Right lobe of liver (tissue), 6 donors: ENCODE measurements around the gene HID1. TPM values are rescaled to one million over a fixed set of nuclear protein-coding genes. Genes with fewer than 3 reads are reported as not detected.

Source experiments
- ATAC-seq, 4 donors: fragments of 200-7000 bp; cut with Tn5 transposase; one replicate each; pipeline ENCODE4 v1.9.1; 2020; ENCODE audit warnings: mild to moderate bottlenecking in 4 of 4, moderate library complexity in 4 of 4
- DNase-seq, 3 donors: peaks; one replicate each; pipeline ENCODE4 v3.0.0-alpha.2; 2020
- H3K27ac ChIP-seq, 3 donors: fragments of 200-600 bp; one replicate each; pipeline ENCODE4 v1.8.0; 2022
- H3K27me3 ChIP-seq, 2 donors: fragments of 200-600 bp; one replicate each; pipeline ENCODE4 v1.8.0; 2022
- H3K36me3 ChIP-seq, 4 donors: fragments of 200-600 bp; sonication (generic) in 1 of 4; one replicate each; pipeline versions ENCODE4 v1.5.1 to v1.8.0; 2017 to 2022; ENCODE audit warnings: control low read depth in 1 of 4
- H3K4me1 ChIP-seq, 4 donors: fragments of 200-600 bp; sonication (generic) in 1 of 4; one replicate each; pipeline versions ENCODE4 v1.5.1 to v1.8.0; 2017 to 2022; ENCODE audit warnings: control low read depth in 1 of 4
- H3K4me3 ChIP-seq, 3 donors: fragments of 200-600 bp; one replicate each; pipeline ENCODE4 v1.8.0; 2022
- H3K9me3 ChIP-seq, 4 donors: fragments of 200-600 bp; sonication (generic) in 1 of 4; one replicate each; pipeline versions ENCODE4 v1.5.1 to v1.8.0; 2017 to 2022; ENCODE audit warnings: control low read depth in 1 of 4
- CTCF ChIP-seq, 4 donors: fragments of 200-600 bp in 3 of 4; fragments of 450-650 bp in 1 of 4; IDR thresholded peaks; one replicate each; pipeline versions ENCODE4 v1.5.1 to v1.8.0; 2016 to 2022; ENCODE audit warnings: antibody characterized with exemption in 4 of 4, mild to moderate bottlenecking in 2 of 4
- POLR2A ChIP-seq: fragments of 450-650 bp; IDR thresholded peaks from one replicate; pipeline ENCODE4 v1.6.1; 2017; ENCODE audit warnings: antibody characterized with exemption, mild to moderate bottlenecking
- WGBS: methylation state at CpG from one replicate; pipeline ENCODE4 v1.1.6; 2018; ENCODE audit warnings: low coverage, low lambda C conversion rate; ENCODE audit not compliant: insufficient coverage; ENCODE audit errors: missing lambda C conversion rate; 5-methylcytosine and 5-hydroxymethylcytosine counted together
- intact Hi-C, 2 donors: fragments of 100-400 bp; cut with DNase I; formaldehyde crosslinking; loops; one replicate each; pipeline versions ENCODE4 v1.11.2 to v1.14.1; 2022
- long read RNA-seq: library from polyadenylated mRNA; unstranded; transcript quantifications from one replicate; pipeline ENCODE4 v2.0.0, GENCODE V29; 2019
- total RNA-seq, 6 experiments: library from RNA; depleted of rRNA in 2 of 6; stranded (reverse); fragments of >200 nt in 2 of 6; fragmentation: NEBNext Ultra II Directional in 3 of 6; extraction: Animal tissue kit (Norgen Biotek cat#: 25700) in 3 of 6; gene quantifications; one replicate each; pipeline versions ENCODE4 v1.1.0 to v1.2.4, GENCODE V29; 2016 to 2023
- donor health status: DM: no; HTN: yes; CAD: no.
- donor health status: DM: no; HTN: no; CAD: no.
- donor health status: DM: no; HTN: no; CAD: no.
- donor health status: DM: no; HTN: yes; CAD: no.
- donor health status: DM: no; HTN: yes; CAD: no.

HID1 gene
- 1 to 10 TPM; 3.5 to 6.6 (median 4.5) TPM for total RNA-seq
- long read RNA-seq, partial matches to known transcripts = 0 of 2 reads
- long read RNA-seq, other reads (novel, unspliced or antisense) = 2 of 2 reads

- Histone ChIP-seq H3K36me3 (no peaks in the 10 kb centered on the region), H3K4me3 (peak within 1 kb of the TSS; percentile 43 to 54 (median 49)), H3K4me1 (peaks cover 0 to 13% (median 0%) of the 10 kb centered on the region in 4 donors), H3K27ac (peak within 1 kb of the TSS in 2 of 3 donors; percentile 33 to 54), H3K27me3 (no peaks in the 10 kb centered on the region), H3K9me3 (no peaks in the 10 kb centered on the region)
- ATAC-seq (peak; percentile 67 to 82 (median 78)), DNase-seq (peak in 1 of 3 donors; percentile 76)
- TF ChIP-seq POLR2A = no peak
- TF ChIP-seq CTCF (IDR thresholded peaks at IDR 0.05) = no peak
- 1% methylated on average over 13 of the region's 95 CpGs for WGBS
- intact Hi-C loops = no loop called here
These were observed at the start of gene HID1 for GRCh38 chr17:74972107-74972972. Gene HID1 (minus strand): TSS chr17:74972759. CDS start chr17:74972656, 103 bp downstream.

- H3K9me3 ChIP-seq = no peaks in the 10 kb centered on the region
- no peak overlapping the region for H3K4me3 ChIP-seq
- H3K27ac ChIP-seq = no peak overlapping the region
- TF ChIP-seq CTCF (IDR thresholded peaks at IDR 0.05) (no peak), POLR2A (no peak)
- peaks cover 0 to 22% (median 9%) of the 10 kb centered on the region in 4 donors for H3K36me3 ChIP-seq
- ATAC-seq = no peak
- no peaks in the 10 kb centered on the region for H3K4me1 ChIP-seq
- intact Hi-C loops = no loop called here
- H3K27me3 ChIP-seq = no peaks in the 10 kb centered on the region
- WGBS = 92% methylated on average over 14 of the region's 19 CpGs
- no peak for DNase-seq
These were observed 48.0 kb upstream of the HID1 start for GRCh38 chr17:75020331-75021110.

- Histone ChIP-seq H3K4me1 (no peaks in the 10 kb centered on the region), H3K27ac (no peak overlapping the region), H3K36me3 (peaks cover 0 to 22% (median 9%) of the 10 kb centered on the region in 4 donors), H3K4me3 (no peak overlapping the region), H3K27me3 (no peaks in the 10 kb centered on the region), H3K9me3 (no peaks in the 10 kb centered on the region)
- 90% methylated on average over 3 of the region's 3 CpGs for WGBS
- ATAC-seq = no peak
- intact Hi-C loops = no loop called here
- no peak for DNase-seq
- TF ChIP-seq POLR2A (no peak), CTCF (IDR thresholded peaks at IDR 0.05) (no peak)
These were observed 47.2 kb upstream of the HID1 start for GRCh38 chr17:75019710-75020109.

- Histone ChIP-seq H3K27ac (no peak overlapping the region), H3K9me3 (no peaks in the 10 kb centered on the region), H3K36me3 (peaks cover 0 to 22% (median 9%) of the 10 kb centered on the region in 4 donors), H3K4me1 (no peaks in the 10 kb centered on the region), H3K27me3 (no peaks in the 10 kb centered on the region), H3K4me3 (no peak overlapping the region)
- ATAC-seq = no peak
- WGBS = 91% methylated on average over 4 of the region's 5 CpGs
- DNase-seq = no peak
- intact Hi-C loops = no loop called here
- TF ChIP-seq POLR2A (no peak), CTCF (IDR thresholded peaks at IDR 0.05) (no peak)
These were observed 46.6 kb upstream of the HID1 start for GRCh38 chr17:75019146-75019545.
